ENCODE data around the gene CEACAM19. TPM values are rescaled to one million over a fixed set of nuclear protein-coding genes. Genes with fewer than 3 reads are reported as not detected.

The CEACAM19 gene
- total RNA-seq, 4 donors from 2014 or later, result 5.7 to 11.7 (median 8.4) TPM

DNA sequence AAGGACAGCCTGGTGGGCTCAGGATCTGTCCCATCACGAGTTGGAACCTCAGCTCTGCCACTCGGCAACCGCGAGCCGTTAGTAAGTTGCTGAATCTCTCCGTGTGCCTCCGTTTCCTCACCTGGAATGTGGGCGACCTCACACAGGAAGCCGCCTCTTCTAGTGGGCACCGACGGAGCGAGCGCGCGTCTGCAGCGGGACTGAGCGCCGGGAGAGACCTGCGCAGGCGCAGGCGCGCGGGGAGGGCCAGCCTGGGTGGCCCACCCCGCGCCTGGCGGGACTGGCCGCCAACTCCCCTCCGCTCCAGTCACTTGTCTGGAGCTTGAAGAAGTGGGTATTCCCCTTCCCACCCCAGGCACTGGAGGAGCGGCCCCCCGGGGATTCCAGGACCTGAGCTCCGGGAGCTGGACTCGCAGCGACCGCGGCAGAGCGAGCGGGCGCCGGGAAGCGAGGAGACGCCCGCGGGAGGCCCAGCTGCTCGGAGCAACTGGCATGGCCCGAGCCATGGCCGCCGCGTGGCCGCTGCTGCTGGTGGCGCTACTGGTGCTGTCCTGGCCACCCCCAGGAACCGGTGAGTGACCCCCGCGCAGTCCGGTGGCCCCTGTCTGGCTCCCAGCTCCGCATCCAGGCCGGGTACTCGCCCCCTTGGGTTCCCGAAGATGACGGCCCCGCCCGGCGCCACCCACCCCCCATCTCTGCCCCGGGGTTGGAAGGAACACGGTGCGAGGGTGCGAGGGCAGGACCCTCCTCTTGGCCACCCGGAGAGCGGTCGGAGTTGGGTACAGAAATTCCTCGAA, 27.5 kb upstream of the CEACAM19 start, which contains the start of gene PVR:
Gene PVR (plus strand): TSS at position 306 of the 797 bp plus-strand sequence. CDS start 187 bp downstream, at position 493.
- Histone ChIP-seq H3K36me3 (no peaks in the 10 kb centered on the region), H3K4me1 (peaks cover 6% of the 10 kb centered on the region), H3K27me3 (no peaks in the 10 kb centered on the region), H3K4me3 (peak within 1 kb of the TSS; percentile 77), H3K9me3 (no peaks in the 10 kb centered on the region), H3K27ac (peak within 1 kb of the TSS; percentile 47)
- TF ChIP-seq POLR2AphosphoS5 (IDR thresholded peaks at IDR 0.05) (no peak), POLR2A (IDR thresholded peaks at IDR 0.05) (no peak), EP300 (IDR thresholded peaks at IDR 0.05) (no peak)
- TF ChIP-seq, protein P1, sequence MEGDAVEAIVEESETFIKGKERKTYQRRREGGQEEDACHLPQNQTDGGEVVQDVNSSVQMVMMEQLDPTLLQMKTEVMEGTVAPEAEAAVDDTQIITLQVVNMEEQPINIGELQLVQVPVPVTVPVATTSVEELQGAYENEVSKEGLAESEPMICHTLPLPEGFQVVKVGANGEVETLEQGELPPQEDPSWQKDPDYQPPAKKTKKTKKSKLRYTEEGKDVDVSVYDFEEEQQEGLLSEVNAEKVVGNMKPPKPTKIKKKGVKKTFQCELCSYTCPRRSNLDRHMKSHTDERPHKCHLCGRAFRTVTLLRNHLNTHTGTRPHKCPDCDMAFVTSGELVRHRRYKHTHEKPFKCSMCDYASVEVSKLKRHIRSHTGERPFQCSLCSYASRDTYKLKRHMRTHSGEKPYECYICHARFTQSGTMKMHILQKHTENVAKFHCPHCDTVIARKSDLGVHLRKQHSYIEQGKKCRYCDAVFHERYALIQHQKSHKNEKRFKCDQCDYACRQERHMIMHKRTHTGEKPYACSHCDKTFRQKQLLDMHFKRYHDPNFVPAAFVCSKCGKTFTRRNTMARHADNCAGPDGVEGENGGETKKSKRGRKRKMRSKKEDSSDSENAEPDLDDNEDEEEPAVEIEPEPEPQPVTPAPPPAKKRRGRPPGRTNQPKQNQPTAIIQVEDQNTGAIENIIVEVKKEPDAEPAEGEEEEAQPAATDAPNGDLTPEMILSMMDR (IDR thresholded peaks at IDR 0.05), result no peak
- WGBS, result 0% methylated on average over 4 of the region's 70 CpGs
- DNase-seq (ENCODE audit: low spot score in 2 of 2), result peak in 1 of 2 donors; percentile 74

DNA sequence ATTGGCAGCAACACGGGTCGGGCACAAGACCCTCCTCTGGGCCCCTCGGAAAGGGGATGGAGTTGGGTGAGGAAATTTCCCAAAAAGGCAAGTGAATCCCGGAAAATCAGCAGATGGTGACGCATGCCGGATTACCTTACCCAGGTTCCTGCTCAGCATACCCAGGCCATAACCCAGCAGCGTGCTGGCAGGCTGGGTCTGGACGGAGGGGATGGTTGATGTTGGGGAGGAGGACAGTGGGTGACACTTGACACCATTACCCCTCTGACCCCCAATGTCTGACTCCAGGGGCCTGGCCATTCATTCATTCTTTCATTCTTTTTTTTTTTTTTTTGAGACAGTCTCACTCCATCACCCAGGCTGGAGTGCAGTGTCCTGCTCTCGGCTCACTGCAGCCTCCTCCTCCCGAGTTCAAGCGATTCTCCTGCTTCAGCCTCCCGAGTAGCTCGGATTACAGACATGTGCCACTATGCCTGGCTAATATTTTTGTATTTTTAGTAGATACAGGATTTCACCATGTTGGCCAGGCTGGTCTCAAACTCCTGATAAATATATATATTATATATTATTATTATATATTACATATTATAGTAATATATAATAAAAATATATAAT, 26.8 kb upstream of the CEACAM19 start:
- Histone ChIP-seq H3K27me3 (no peaks in the 10 kb centered on the region), H3K4me1 (peaks cover 6% of the 10 kb centered on the region), H3K36me3 (no peaks in the 10 kb centered on the region), H3K4me3 (peak overlapping the region; percentile 77), H3K9me3 (no peaks in the 10 kb centered on the region), H3K27ac (peak overlapping the region; percentile 47)
- TF ChIP-seq, protein P1 (IDR thresholded peaks at IDR 0.05), result no peak
- TF ChIP-seq EP300 (IDR thresholded peaks at IDR 0.05) (no peak), POLR2A (IDR thresholded peaks at IDR 0.05) (no peak)
- no peak for DNase-seq (ENCODE audit: low spot score in 2 of 2)
- WGBS, result 11% methylated on average over 13 of the region's 13 CpGs

DNA sequence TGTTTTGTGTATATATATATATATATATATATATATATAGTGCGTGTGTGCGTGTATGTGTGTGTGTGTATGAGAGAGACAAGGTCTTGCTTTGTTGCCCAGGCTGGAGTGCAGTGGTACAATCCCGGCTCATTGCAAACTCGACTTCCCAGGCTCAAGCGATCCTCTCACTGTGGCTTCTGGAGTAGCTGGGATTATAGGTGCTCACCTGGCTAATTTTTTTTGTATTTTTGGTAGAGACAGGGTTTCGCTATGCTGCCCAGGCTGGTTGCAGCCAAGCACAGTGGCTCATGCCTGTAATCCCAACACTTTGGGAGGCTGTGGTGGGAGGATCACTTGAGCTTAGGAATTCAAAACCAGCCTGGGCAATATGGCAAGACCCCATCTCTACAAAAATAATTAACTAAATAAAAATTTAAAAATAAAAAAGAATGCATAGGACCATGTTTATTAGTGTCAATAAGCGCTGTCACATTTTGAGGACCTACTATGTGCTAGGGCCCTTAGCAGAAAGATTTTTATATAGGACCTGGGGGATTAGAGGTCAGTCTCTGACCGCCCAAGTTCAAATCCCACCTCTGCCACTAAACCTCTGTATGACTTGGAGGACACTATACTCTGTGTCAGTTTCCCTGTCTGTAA, 25.8 kb upstream of the CEACAM19 start:
- DNase-seq (ENCODE audit: low spot score in 2 of 2), result no peak
- Histone ChIP-seq H3K36me3 (peaks cover 7% of the 10 kb centered on the region), H3K4me1 (peaks cover 6% of the 10 kb centered on the region), H3K9me3 (no peaks in the 10 kb centered on the region), H3K27ac (no peak overlapping the region), H3K4me3 (no peak overlapping the region), H3K27me3 (no peaks in the 10 kb centered on the region)
- TF ChIP-seq, protein P1 (IDR thresholded peaks at IDR 0.05), result no peak
- TF ChIP-seq EP300 (IDR thresholded peaks at IDR 0.05) (no peak), POLR2AphosphoS5 (IDR thresholded peaks at IDR 0.05) (no peak), POLR2A (IDR thresholded peaks at IDR 0.05) (no peak)
- 88% methylated on average over 8 of the region's 8 CpGs for WGBS

DNA sequence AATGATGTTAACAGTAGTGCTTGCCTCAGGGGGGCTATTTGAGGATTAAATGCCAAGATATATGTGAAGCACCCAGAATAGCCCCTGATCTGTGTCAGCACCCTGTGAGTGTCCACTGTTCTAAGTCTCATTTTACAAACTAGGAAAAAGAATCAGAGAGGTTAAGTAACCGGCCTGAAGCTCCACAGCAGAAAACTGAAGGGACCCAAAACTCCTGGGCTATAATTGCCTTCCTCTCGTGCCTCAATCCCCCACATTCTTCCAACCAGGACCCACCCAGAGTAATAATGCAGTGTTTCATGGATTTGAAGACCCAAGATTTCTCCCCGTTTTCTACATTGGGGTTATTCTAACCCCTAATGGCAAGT, 25.2 kb upstream of the CEACAM19 start:
- no peak overlapping the region for H3K27ac ChIP-seq
- peaks cover 6% of the 10 kb centered on the region for H3K4me1 ChIP-seq
- no peaks in the 10 kb centered on the region for H3K9me3 ChIP-seq
- TF ChIP-seq POLR2A (IDR thresholded peaks at IDR 0.05) (no peak), POLR2AphosphoS5 (IDR thresholded peaks at IDR 0.05) (no peak), EP300 (IDR thresholded peaks at IDR 0.05) (no peak)
- TF ChIP-seq, protein P1 (IDR thresholded peaks at IDR 0.05), result no peak
- H3K27me3 ChIP-seq, result no peaks in the 10 kb centered on the region
- 97% methylated on average over 3 of the region's 3 CpGs for WGBS
- no peak overlapping the region for H3K4me3 ChIP-seq
- no peak for DNase-seq (ENCODE audit: low spot score in 2 of 2)
- peaks cover 12% of the 10 kb centered on the region for H3K36me3 ChIP-seq

DNA sequence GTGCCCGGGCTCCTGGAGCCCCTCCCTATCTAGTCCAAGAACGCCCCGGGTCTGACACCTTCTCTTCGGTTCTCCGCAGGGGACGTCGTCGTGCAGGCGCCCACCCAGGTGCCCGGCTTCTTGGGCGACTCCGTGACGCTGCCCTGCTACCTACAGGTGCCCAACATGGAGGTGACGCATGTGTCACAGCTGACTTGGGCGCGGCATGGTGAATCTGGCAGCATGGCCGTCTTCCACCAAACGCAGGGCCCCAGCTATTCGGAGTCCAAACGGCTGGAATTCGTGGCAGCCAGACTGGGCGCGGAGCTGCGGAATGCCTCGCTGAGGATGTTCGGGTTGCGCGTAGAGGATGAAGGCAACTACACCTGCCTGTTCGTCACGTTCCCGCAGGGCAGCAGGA, 24.1 kb upstream of the CEACAM19 start:
- H3K27me3 ChIP-seq, result no peaks in the 10 kb centered on the region
- peaks cover 24% of the 10 kb centered on the region for H3K36me3 ChIP-seq
- no peak overlapping the region for H3K27ac ChIP-seq
- H3K9me3 ChIP-seq, result no peaks in the 10 kb centered on the region
- TF ChIP-seq POLR2A (IDR thresholded peaks at IDR 0.05) (no peak), EP300 (IDR thresholded peaks at IDR 0.05) (no peak), POLR2AphosphoS5 (IDR thresholded peaks at IDR 0.05) (no peak)
- TF ChIP-seq, protein P1 (IDR thresholded peaks at IDR 0.05), result no peak
- no peak for DNase-seq (ENCODE audit: low spot score in 2 of 2)
- WGBS, result 53% methylated on average over 20 of the region's 31 CpGs
- peaks cover 6% of the 10 kb centered on the region for H3K4me1 ChIP-seq
- H3K4me3 ChIP-seq, result no peak overlapping the region

Data from suprapubic skin (tissue), 4 donors.